ENCODE results near the gene DLGAP4. TPM values are rescaled to one million over a fixed set of nuclear protein-coding genes. Genes with fewer than 3 reads are reported as not detected.

Gene DLGAP4
- total and polyA plus RNA-seq, 3 experiments from 2014 or later: 15.5 to 19.3 (median 19.1) TPM

DNA sequence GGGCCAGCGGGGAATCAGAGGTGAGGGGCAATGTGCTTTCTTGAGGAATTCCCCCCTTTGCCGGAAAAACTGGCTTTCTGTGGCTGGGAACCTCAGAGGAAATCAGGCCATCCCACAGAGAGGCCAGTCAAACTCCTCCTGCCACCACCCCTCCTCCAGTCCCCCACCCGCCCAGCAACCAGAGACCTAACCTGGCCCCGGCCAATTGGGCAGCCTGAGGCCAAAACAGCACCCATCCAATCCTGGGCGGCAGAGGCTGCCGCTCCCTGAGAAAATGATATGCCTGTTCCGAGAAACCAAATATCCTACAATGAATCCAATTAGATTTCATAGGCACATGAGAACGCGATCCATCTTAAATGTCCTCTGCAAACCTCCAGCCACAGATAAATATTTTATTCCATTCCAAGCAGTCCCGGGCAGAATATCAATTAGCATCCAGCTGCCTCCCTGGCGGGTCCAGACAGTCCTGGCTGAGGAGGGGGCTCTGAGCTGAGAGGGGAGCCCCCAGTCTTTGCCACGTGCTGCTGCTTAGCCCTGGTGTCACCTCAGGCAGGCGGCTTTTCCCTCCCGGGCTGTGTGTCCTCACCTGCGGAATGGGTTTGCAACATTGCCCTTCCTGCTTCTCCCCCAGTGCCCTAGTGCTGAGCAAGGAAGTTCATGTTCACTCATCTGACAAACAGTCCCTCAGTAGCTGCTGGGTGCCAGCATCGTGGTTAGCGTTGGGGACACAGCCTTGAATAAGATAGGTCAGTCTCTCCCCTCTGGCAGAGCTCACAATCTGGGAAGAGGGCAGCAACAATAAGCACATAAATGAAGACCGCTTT is 95.0 kb downstream of the DLGAP4 start:
- peaks cover 0 to 6% (median 5%) of the 10 kb centered on the region in 3 donors for H3K4me1 Mint-ChIP-seq
- H3K9me3 Mint-ChIP-seq: peaks cover 0 to 8% (median 3%) of the 10 kb centered on the region in 5 donors
- Histone ChIP-seq H3K27me3 (ENCODE audit: insufficient read depth, low read length, poor library complexity, severe bottlenecking) (peaks cover 4% of the 10 kb centered on the region), H3K4me3 (ENCODE audit: low read length) (no peak overlapping the region), H3K36me3 (ENCODE audit: insufficient read depth, low read length) (no peaks in the 10 kb centered on the region), H3K27ac (ENCODE audit: low read depth, low read length) (no peak overlapping the region), H3K4me1 (ENCODE audit: insufficient read depth, low read length) (no peaks in the 10 kb centered on the region), H3K9me3 (ENCODE audit: low read length) (no peaks in the 10 kb centered on the region)
- peaks cover 40 to 48% of the 10 kb centered on the region in 2 donors for H3K27me3 Mint-ChIP-seq
- peaks cover 0 to 4% (median 0%) of the 10 kb centered on the region in 3 donors for H3K36me3 Mint-ChIP-seq
- H3K27ac Mint-ChIP-seq: no peak overlapping the region
- peak in 1 of 5 donors; percentile 10 for DNase-seq
- POLR2A ChIA-PET: no interaction called here
- CTCF ChIA-PET: no interaction called here
- no peak overlapping the region for H3K4me3 Mint-ChIP-seq

DNA sequence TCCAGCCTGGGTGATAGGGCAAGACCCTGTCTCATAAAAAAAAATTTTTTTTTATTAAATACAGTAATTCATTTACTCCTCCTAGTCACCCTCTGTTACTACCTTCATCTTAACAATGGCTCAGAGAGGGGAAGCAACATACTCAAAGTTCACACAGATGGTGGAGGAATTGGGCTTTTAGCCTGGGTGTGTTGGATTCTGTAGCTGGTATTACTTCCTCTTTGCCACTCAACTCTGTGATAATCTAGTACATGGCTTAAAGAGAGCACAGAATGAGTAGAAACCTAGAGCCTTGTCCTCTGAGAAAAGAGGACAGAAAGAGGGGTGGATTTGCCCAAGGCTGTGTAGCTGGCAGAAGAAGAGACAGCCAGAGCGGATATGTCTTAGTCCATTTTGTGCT is 96.6 kb downstream of the DLGAP4 start:
- POLR2A ChIA-PET: no interaction called here
- Mint-ChIP-seq H3K27ac (no peak overlapping the region), H3K27me3 (peaks cover 38 to 48% of the 10 kb centered on the region in 2 donors), H3K36me3 (peaks cover 0 to 4% (median 0%) of the 10 kb centered on the region in 3 donors), H3K9me3 (peaks cover 0 to 8% (median 3%) of the 10 kb centered on the region in 5 donors), H3K4me1 (peaks cover 0 to 6% (median 5%) of the 10 kb centered on the region in 3 donors), H3K4me3 (no peak overlapping the region)
- Histone ChIP-seq H3K27ac (ENCODE audit: low read depth, low read length) (no peak overlapping the region), H3K36me3 (ENCODE audit: insufficient read depth, low read length) (no peaks in the 10 kb centered on the region), H3K4me1 (ENCODE audit: insufficient read depth, low read length) (no peaks in the 10 kb centered on the region), H3K9me3 (ENCODE audit: low read length) (no peaks in the 10 kb centered on the region), H3K4me3 (ENCODE audit: low read length) (no peak overlapping the region), H3K27me3 (ENCODE audit: insufficient read depth, low read length, poor library complexity, severe bottlenecking) (peaks cover 4% of the 10 kb centered on the region)
- DNase-seq: no peak
- CTCF ChIA-PET: no interaction called here

- no peaks in the 10 kb centered on the region for H3K4me1 ChIP-seq (ENCODE audit: insufficient read depth, low read length)
- ChIA-PET CTCF (interaction anchor here (0.6 kb wide), 1 partner anchor 411 kb away, joined by 3 read pairs; no protein-coding TSS in a partner anchor), POLR2A (no interaction called here)
- H3K27me3 ChIP-seq (ENCODE audit: insufficient read depth, low read length, poor library complexity, severe bottlenecking): peaks cover 4% of the 10 kb centered on the region
- Mint-ChIP-seq H3K27ac (no peak overlapping the region), H3K4me1 (peaks cover 0 to 6% (median 5%) of the 10 kb centered on the region in 3 donors), H3K27me3 (peaks cover 35 to 42% of the 10 kb centered on the region in 2 donors), H3K36me3 (peaks cover 0 to 4% (median 0%) of the 10 kb centered on the region in 3 donors), H3K9me3 (peaks cover 0 to 8% (median 3%) of the 10 kb centered on the region in 5 donors), H3K4me3 (no peak overlapping the region)
- no peaks in the 10 kb centered on the region for H3K36me3 ChIP-seq (ENCODE audit: insufficient read depth, low read length)
- peak in 1 of 5 donors; percentile 25 for DNase-seq
- H3K4me3 ChIP-seq (ENCODE audit: low read length): no peak overlapping the region
- H3K9me3 ChIP-seq (ENCODE audit: low read length): no peaks in the 10 kb centered on the region
- no peak overlapping the region for H3K27ac ChIP-seq (ENCODE audit: low read depth, low read length)
These were observed 98.4 kb downstream of the DLGAP4 start for GRCh38 chr20:36404435-36404978.

GRCh38 chr20:36405255-36405654 is 99.1 kb downstream of the DLGAP4 start:
- peak in 1 of 5 donors; percentile 19 for DNase-seq
- no peaks in the 10 kb centered on the region for H3K4me1 ChIP-seq (ENCODE audit: insufficient read depth, low read length)
- H3K27ac ChIP-seq (ENCODE audit: low read depth, low read length): no peak overlapping the region
- H3K9me3 ChIP-seq (ENCODE audit: low read length): no peaks in the 10 kb centered on the region
- ChIA-PET CTCF (no interaction called here), POLR2A (no interaction called here)
- Mint-ChIP-seq H3K4me3 (no peak overlapping the region), H3K9me3 (peaks cover 0 to 8% (median 3%) of the 10 kb centered on the region in 5 donors), H3K27ac (no peak overlapping the region), H3K4me1 (peaks cover 0 to under 1% (median 0%) of the 10 kb centered on the region in 3 donors), H3K27me3 (peaks cover 37 to 46% of the 10 kb centered on the region in 2 donors), H3K36me3 (peaks cover 0 to 4% (median 0%) of the 10 kb centered on the region in 3 donors)
- no peaks in the 10 kb centered on the region for H3K36me3 ChIP-seq (ENCODE audit: insufficient read depth, low read length)
- H3K27me3 ChIP-seq (ENCODE audit: insufficient read depth, low read length, poor library complexity, severe bottlenecking): peaks cover 4% of the 10 kb centered on the region
- H3K4me3 ChIP-seq (ENCODE audit: low read length): no peak overlapping the region

GRCh38 chr20:36407199-36407733 is 101.1 kb downstream of the DLGAP4 start:
- H3K9me3 Mint-ChIP-seq: peaks cover 0 to 8% (median 3%) of the 10 kb centered on the region in 5 donors
- ChIA-PET CTCF (no interaction called here), POLR2A (no interaction called here)
- H3K4me1 Mint-ChIP-seq: no peaks in the 10 kb centered on the region
- DNase-seq: no peak
- Histone ChIP-seq H3K27ac (ENCODE audit: low read depth, low read length) (no peak overlapping the region), H3K4me3 (ENCODE audit: low read length) (no peak overlapping the region), H3K36me3 (ENCODE audit: insufficient read depth, low read length) (no peaks in the 10 kb centered on the region), H3K4me1 (ENCODE audit: insufficient read depth, low read length) (no peaks in the 10 kb centered on the region), H3K27me3 (ENCODE audit: insufficient read depth, low read length, poor library complexity, severe bottlenecking) (no peaks in the 10 kb centered on the region), H3K9me3 (ENCODE audit: low read length) (no peaks in the 10 kb centered on the region)
- no peak overlapping the region for H3K27ac Mint-ChIP-seq
- H3K36me3 Mint-ChIP-seq: peaks cover 0 to 4% (median 0%) of the 10 kb centered on the region in 3 donors
- H3K4me3 Mint-ChIP-seq: no peak overlapping the region
- H3K27me3 Mint-ChIP-seq: peaks cover 25 to 46% of the 10 kb centered on the region in 2 donors

DNA sequence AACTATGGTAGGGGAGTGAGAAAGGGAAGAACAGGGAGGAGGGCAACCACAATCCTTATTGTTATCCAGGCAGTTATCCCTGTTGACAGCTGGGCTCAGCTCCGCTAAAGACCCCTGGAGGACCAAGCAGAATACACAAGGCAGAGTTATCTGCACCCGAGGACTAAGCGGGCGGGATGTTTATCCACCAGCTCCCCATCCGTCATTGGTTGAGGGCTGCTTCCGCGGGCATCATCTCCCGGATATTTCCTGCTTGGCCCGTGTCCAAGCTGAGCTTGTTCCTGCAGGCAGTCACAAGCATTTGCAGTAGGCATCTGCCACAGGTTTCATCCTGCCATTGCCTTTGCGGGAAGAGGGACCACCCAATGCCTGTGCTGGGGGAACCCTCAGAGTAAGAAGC is 102.1 kb downstream of the DLGAP4 start:
- no peak overlapping the region for H3K27ac Mint-ChIP-seq
- H3K36me3 Mint-ChIP-seq: peaks cover 0 to 4% (median 0%) of the 10 kb centered on the region in 3 donors
- Histone ChIP-seq H3K9me3 (ENCODE audit: low read length) (no peaks in the 10 kb centered on the region), H3K27me3 (ENCODE audit: insufficient read depth, low read length, poor library complexity, severe bottlenecking) (no peaks in the 10 kb centered on the region), H3K4me3 (ENCODE audit: low read length) (no peak overlapping the region), H3K27ac (ENCODE audit: low read depth, low read length) (no peak overlapping the region), H3K36me3 (ENCODE audit: insufficient read depth, low read length) (no peaks in the 10 kb centered on the region), H3K4me1 (ENCODE audit: insufficient read depth, low read length) (no peaks in the 10 kb centered on the region)
- ChIA-PET CTCF (no interaction called here), POLR2A (no interaction called here)
- H3K4me3 Mint-ChIP-seq: no peak overlapping the region
- no peaks in the 10 kb centered on the region for H3K4me1 Mint-ChIP-seq
- H3K27me3 Mint-ChIP-seq: peaks cover 19 to 42% of the 10 kb centered on the region in 2 donors
- DNase-seq: peak in 1 of 5 donors; percentile 17
- peaks cover 0 to 5% (median 0%) of the 10 kb centered on the region in 5 donors for H3K9me3 Mint-ChIP-seq

- Histone ChIP-seq H3K27me3 (ENCODE audit: insufficient read depth, low read length, poor library complexity, severe bottlenecking) (no peaks in the 10 kb centered on the region), H3K4me3 (ENCODE audit: low read length) (no peak overlapping the region), H3K36me3 (ENCODE audit: insufficient read depth, low read length) (no peaks in the 10 kb centered on the region), H3K4me1 (ENCODE audit: insufficient read depth, low read length) (no peaks in the 10 kb centered on the region), H3K9me3 (ENCODE audit: low read length) (no peaks in the 10 kb centered on the region), H3K27ac (ENCODE audit: low read depth, low read length) (no peak overlapping the region)
- Mint-ChIP-seq H3K9me3 (peaks cover 0 to 3% (median 0%) of the 10 kb centered on the region in 5 donors), H3K4me1 (no peaks in the 10 kb centered on the region), H3K27ac (no peak overlapping the region), H3K36me3 (no peaks in the 10 kb centered on the region), H3K4me3 (no peak overlapping the region), H3K27me3 (peaks cover 10 to 27% of the 10 kb centered on the region in 2 donors)
- ChIA-PET POLR2A (no interaction called here), CTCF (no interaction called here)
- peak in 1 of 5 donors; percentile 28 for DNase-seq
These were observed 105.8 kb downstream of the DLGAP4 start for GRCh38 chr20:36411861-36412454.
